Neural cell (in vitro differentiated cells): ENCODE results near the gene TTC32. TPM values are rescaled to one million over a fixed set of nuclear protein-coding genes. Genes with fewer than 3 reads are reported as not detected.

ENCODE experiments used
- H2AFZ ChIP-seq: fragments of 200-600, 300-800 bp; sonication (generic), shearing (Covaris generic); 2 replicates; pipeline ENCODE4 v1.6.0; 2014; ENCODE audit warnings: low read depth, mild to moderate bottlenecking, antibody characterized with exemption, low read length, moderate library complexity
- H3F3A ChIP-seq: fragments of 200-600 bp; shearing (Covaris generic); 2 replicates; pipeline ENCODE4 v1.6.1; 2016; ENCODE audit warnings: mild to moderate bottlenecking, moderate library complexity, mixed read lengths, antibody characterized with exemption, low read length; ENCODE audit not compliant: insufficient read depth, poor library complexity, severe bottlenecking
- H3K27ac ChIP-seq: fragments of 200-600, 300-800 bp; sonication (generic), shearing (Covaris generic); 2 replicates; pipeline ENCODE4 v1.5.1; 2014; ENCODE audit warnings: mild to moderate bottlenecking, low read length, moderate library complexity
- H3K27me3 ChIP-seq: fragments of 300-800, 200-600 bp; sonication (generic), shearing (Covaris generic); 2 replicates; pipeline ENCODE4 v1.6.0; 2014; ENCODE audit warnings: mild to moderate bottlenecking, low read depth, low read length, moderate library complexity; ENCODE audit not compliant: insufficient read depth
- H3K36me3 ChIP-seq: fragments of 300-800, 200-600 bp; sonication (generic), shearing (Covaris generic); 2 replicates; pipeline ENCODE4 v1.5.1; 2014; ENCODE audit warnings: mild to moderate bottlenecking, antibody characterized with exemption, low read length, moderate library complexity; ENCODE audit not compliant: insufficient read depth
- H3K4me2 ChIP-seq: fragments of 300-800, 200-600 bp; sonication (generic), shearing (Covaris generic); 2 replicates; pipeline ENCODE4 v1.6.0; 2014; ENCODE audit warnings: mild to moderate bottlenecking, low read length
- H3K4me3 ChIP-seq: fragments of 300-800, 200-600 bp; sonication (generic), shearing (Covaris generic); 2 replicates; pipeline ENCODE4 v1.5.1; 2014; ENCODE audit warnings: mild to moderate bottlenecking, low read length, moderate library complexity
- H3K79me2 ChIP-seq: fragments of 200-600 bp; shearing (Covaris generic); replicated peaks from 2 replicates; pipeline ENCODE4 v1.6.0; 2014; ENCODE audit warnings: mild to moderate bottlenecking, low read length, moderate library complexity; ENCODE audit not compliant: insufficient read depth
- H3K9ac ChIP-seq: fragments of 300-800, 200-600 bp; sonication (generic), shearing (Covaris generic); 2 replicates; pipeline ENCODE4 v1.6.1; 2016; ENCODE audit warnings: mild to moderate bottlenecking, low read length, mixed read lengths
- H3K9me2 ChIP-seq: fragments of 200-600 bp; shearing (Covaris generic); 2 replicates; pipeline ENCODE4 v1.6.1; 2016; ENCODE audit warnings: mild to moderate bottlenecking, low read length, mixed read lengths; ENCODE audit not compliant: insufficient read depth
- H3K9me3 ChIP-seq: fragments of 200-600, 300-800 bp; sonication (generic), shearing (Covaris generic); 2 replicates; pipeline ENCODE4 v1.6.1; 2016; ENCODE audit warnings: mild to moderate bottlenecking, mixed run types, low read length, moderate library complexity, mixed read lengths
- H4K20me1 ChIP-seq: fragments of 200-600 bp; shearing (Covaris generic); 2 replicates; pipeline ENCODE4 v1.6.1; 2016; ENCODE audit warnings: mild to moderate bottlenecking, mixed run types; ENCODE audit not compliant: insufficient read depth
- EP300 ChIP-seq: fragments of 450-650 bp; conservative IDR thresholded peaks from 2 replicates; pipeline ENCODE4 v1.6.1; 2014; ENCODE audit warnings: antibody characterized with exemption, mild to moderate bottlenecking, moderate library complexity; ENCODE audit not compliant: poor library complexity, severe bottlenecking
- EZH2 ChIP-seq: fragments of 200-600, 300-800 bp; shearing (Covaris generic), sonication (generic); IDR thresholded peaks from 2 replicates; pipeline ENCODE4 v1.6.1; 2014; ENCODE audit warnings: antibody characterized with exemption, low read length, borderline replicate concordance, mild to moderate bottlenecking; ENCODE audit not compliant: insufficient read depth, poor library complexity, severe bottlenecking
- MXI1 ChIP-seq: fragments of 450-650 bp; conservative IDR thresholded peaks from 2 replicates; pipeline ENCODE4 v1.6.1; 2014; ENCODE audit warnings: antibody characterized with exemption, mild to moderate bottlenecking; ENCODE audit not compliant: poor library complexity, severe bottlenecking
- POLR2AphosphoS5 ChIP-seq: IDR thresholded peaks from 2 replicates; pipeline ENCODE4 v1.6.1; 2012
- RAD21 ChIP-seq: fragments of 450-650 bp; conservative IDR thresholded peaks from 2 replicates; pipeline ENCODE4 v1.6.1; 2014; ENCODE audit warnings: antibody characterized with exemption, mild to moderate bottlenecking, moderate library complexity
- SMC3 ChIP-seq: fragments of 450-650 bp; conservative IDR thresholded peaks from 2 replicates; pipeline ENCODE4 v1.6.1; 2014; ENCODE audit warnings: antibody characterized with exemption, mild to moderate bottlenecking, moderate library complexity; ENCODE audit not compliant: poor library complexity
- TAF1 ChIP-seq: IDR thresholded peaks from 2 replicates; pipeline ENCODE4 v1.6.1; 2012; ENCODE audit warnings: low read depth
- polyA plus RNA-seq: library from polyadenylated mRNA; depleted of rRNA; stranded (reverse); fragments of >200 nt; gene quantifications from 2 replicates; pipeline ENCODE4 v1.2.3, GENCODE V29; 2014
- TF ChIP-seq, protein P1 (sequence below): fragments of 450-650 bp; IDR thresholded peaks from 2 replicates; pipeline ENCODE4 v1.5.1; 2014; ENCODE audit warnings: antibody characterized with exemption, mild to moderate bottlenecking, moderate library complexity; ENCODE audit not compliant: poor library complexity, severe bottlenecking
- TF ChIP-seq, protein P2 (sequence below): IDR thresholded peaks from 2 replicates; pipeline ENCODE4 v1.6.1; 2012; ENCODE audit warnings: borderline replicate concordance

TTC32 gene
- polyA plus RNA-seq, 1 donor from 2014 or later: 106 TPM

- Histone ChIP-seq H4K20me1 (no peaks in the 10 kb centered on the region), H2AFZ (no peak overlapping the region), H3K9me3 (no peaks in the 10 kb centered on the region), H3K4me2 (no peak overlapping the region), H3K27ac (no peak overlapping the region), H3K9ac (no peak overlapping the region), H3K4me3 (no peak overlapping the region), H3F3A (no peaks in the 10 kb centered on the region), H3K27me3 (peaks cover 8% of the 10 kb centered on the region), H3K36me3 (no peaks in the 10 kb centered on the region), H3K79me2 (no peaks in the 10 kb centered on the region), H3K9me2 (no peaks in the 10 kb centered on the region)
- TF ChIP-seq RAD21: no peak
- TF ChIP-seq MXI1: no peak
- TF ChIP-seq, protein P1, sequence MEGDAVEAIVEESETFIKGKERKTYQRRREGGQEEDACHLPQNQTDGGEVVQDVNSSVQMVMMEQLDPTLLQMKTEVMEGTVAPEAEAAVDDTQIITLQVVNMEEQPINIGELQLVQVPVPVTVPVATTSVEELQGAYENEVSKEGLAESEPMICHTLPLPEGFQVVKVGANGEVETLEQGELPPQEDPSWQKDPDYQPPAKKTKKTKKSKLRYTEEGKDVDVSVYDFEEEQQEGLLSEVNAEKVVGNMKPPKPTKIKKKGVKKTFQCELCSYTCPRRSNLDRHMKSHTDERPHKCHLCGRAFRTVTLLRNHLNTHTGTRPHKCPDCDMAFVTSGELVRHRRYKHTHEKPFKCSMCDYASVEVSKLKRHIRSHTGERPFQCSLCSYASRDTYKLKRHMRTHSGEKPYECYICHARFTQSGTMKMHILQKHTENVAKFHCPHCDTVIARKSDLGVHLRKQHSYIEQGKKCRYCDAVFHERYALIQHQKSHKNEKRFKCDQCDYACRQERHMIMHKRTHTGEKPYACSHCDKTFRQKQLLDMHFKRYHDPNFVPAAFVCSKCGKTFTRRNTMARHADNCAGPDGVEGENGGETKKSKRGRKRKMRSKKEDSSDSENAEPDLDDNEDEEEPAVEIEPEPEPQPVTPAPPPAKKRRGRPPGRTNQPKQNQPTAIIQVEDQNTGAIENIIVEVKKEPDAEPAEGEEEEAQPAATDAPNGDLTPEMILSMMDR: no peak
- TF ChIP-seq EZH2: no peak
- TF ChIP-seq SMC3: no peak
- no peak for TF ChIP-seq POLR2AphosphoS5
- TF ChIP-seq, protein P2, sequence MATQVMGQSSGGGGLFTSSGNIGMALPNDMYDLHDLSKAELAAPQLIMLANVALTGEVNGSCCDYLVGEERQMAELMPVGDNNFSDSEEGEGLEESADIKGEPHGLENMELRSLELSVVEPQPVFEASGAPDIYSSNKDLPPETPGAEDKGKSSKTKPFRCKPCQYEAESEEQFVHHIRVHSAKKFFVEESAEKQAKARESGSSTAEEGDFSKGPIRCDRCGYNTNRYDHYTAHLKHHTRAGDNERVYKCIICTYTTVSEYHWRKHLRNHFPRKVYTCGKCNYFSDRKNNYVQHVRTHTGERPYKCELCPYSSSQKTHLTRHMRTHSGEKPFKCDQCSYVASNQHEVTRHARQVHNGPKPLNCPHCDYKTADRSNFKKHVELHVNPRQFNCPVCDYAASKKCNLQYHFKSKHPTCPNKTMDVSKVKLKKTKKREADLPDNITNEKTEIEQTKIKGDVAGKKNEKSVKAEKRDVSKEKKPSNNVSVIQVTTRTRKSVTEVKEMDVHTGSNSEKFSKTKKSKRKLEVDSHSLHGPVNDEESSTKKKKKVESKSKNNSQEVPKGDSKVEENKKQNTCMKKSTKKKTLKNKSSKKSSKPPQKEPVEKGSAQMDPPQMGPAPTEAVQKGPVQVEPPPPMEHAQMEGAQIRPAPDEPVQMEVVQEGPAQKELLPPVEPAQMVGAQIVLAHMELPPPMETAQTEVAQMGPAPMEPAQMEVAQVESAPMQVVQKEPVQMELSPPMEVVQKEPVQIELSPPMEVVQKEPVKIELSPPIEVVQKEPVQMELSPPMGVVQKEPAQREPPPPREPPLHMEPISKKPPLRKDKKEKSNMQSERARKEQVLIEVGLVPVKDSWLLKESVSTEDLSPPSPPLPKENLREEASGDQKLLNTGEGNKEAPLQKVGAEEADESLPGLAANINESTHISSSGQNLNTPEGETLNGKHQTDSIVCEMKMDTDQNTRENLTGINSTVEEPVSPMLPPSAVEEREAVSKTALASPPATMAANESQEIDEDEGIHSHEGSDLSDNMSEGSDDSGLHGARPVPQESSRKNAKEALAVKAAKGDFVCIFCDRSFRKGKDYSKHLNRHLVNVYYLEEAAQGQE: no peak
- no peak for TF ChIP-seq TAF1
- TF ChIP-seq EP300: no peak
These were observed 37.4 kb downstream of the TTC32 start for GRCh38 chr2:19864381-19864780.

GRCh38 chr2:19863303-19864041 lies 38.3 kb downstream of the TTC32 start:
- Histone ChIP-seq H3K4me3 (no peak overlapping the region), H3K79me2 (no peaks in the 10 kb centered on the region), H4K20me1 (no peaks in the 10 kb centered on the region), H3K9me2 (no peaks in the 10 kb centered on the region), H3K9ac (no peak overlapping the region), H3K27me3 (peaks cover under 1% of the 10 kb centered on the region), H3K27ac (no peak overlapping the region), H3K9me3 (no peaks in the 10 kb centered on the region), H3F3A (no peaks in the 10 kb centered on the region), H2AFZ (no peak overlapping the region), H3K36me3 (no peaks in the 10 kb centered on the region), H3K4me2 (no peak overlapping the region)
- TF ChIP-seq MXI1 (no peak), SMC3 (peak; percentile 99), TAF1 (no peak), EZH2 (no peak), EP300 (no peak), RAD21 (peak; percentile 99)
- TF ChIP-seq, protein P1: peak; percentile 98
